HG03175 (cell line): ENCODE results near the gene BCKDHA.
"Not testable (repeated sequence)": the region's sequence is repeated elsewhere in the genome, so short reads cannot be mapped to it uniquely, and the experiment has no call there.

ENCODE experiments used
- ATAC-seq: cut with Tn5 transposase; IDR thresholded peaks from one replicate; pipeline ENCODE4 v1.9.1; 2021; ENCODE audit warnings: mild to moderate bottlenecking, moderate library complexity; ENCODE audit not compliant: unreplicated experiment

Gene BCKDHA

GRCh38 chr19:41402010-41402409, 4.4 kb downstream of the BCKDHA start:
- ATAC-seq = no peak

DNA sequence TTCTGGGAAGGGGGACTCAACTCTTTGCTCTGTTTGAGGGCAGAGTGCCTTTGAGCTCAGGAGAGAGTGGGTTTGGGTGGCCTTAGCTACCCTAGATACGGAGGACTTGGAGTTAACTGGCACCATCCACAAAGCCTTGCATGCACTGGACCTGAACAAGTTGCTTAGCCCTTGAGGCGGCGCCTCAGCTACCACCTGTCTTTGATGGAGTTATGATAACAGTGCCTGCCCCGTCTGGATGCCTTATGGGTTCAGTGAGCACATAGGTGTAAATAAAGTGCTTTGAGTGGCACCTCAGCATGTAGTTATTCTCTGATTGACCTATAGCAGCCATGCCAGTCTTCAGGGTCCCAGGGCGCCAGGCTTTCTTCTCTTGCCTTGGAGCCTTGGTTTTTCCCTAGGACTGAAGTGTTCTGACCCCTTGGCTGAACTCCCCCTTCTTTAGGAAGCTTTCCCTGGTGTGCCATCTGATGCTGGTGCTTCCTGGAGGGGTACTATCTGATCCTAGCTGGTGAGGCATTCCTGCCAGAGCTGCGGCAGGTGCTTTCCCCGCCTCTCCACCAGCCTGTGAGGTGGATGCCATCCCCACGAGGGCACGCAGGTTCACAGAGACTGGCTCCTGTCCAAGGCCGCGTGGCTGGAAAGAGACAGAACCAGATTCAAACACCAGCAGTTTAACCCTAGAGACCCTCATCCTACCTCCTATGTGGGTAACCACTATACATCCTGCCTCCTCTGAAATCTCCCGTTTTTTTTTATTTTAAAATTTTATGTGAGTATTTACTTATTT, 5.8 kb downstream of the BCKDHA start:
- ATAC-seq = no peak

DNA sequence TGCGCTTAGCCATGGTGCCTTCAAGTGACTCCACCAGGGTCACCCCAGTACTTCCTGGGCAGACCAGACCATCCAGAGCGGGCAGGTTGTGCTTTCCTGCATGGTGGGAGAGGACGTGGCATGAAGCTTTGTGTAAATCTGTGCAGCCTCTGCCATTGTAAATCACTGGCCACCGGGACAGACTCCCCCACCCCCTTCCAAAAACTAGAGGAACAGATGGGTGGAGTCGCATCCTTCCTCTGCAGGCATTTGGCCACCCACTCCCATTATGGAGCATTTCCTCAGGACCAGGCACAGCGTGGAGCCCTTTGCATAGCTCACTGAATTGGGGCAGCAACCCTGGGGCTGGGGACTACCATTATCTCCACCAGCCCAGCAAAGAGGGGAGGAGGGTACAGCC, 8.2 kb downstream of the BCKDHA start:
- ATAC-seq = no peak

DNA sequence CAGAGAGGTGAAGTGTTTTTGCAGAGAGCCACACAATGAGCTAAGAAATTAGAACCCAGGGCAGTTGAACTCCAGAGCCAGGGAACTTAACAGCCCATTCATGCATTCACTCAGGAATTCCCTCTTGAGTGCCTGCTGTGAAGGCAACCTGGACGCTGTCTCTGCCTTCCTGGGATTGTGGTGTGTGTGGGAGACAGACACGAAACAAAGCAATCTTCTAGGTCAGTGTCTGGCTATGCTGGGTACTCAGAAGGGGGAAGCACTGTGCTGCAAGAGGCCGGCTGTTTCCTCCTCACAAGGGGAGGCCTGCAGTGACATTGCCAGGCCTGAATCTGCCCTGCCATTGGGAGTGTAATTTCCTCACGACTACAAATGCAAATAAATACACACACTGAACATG, 9.7 kb downstream of the BCKDHA start:
- no peak for ATAC-seq

GRCh38 chr19:41408256-41408655, 10.6 kb downstream of the BCKDHA start:
- ATAC-seq = no peak

GRCh38 chr19:41408846-41409245, 11.2 kb downstream of the BCKDHA start:
- ATAC-seq = not testable (repeated sequence)

GRCh38 chr19:41409288-41409687, 11.7 kb downstream of the BCKDHA start:
- no peak for ATAC-seq

- ATAC-seq = no peak
These were observed 12.9 kb downstream of the BCKDHA start for GRCh38 chr19:41410336-41411054.

DNA sequence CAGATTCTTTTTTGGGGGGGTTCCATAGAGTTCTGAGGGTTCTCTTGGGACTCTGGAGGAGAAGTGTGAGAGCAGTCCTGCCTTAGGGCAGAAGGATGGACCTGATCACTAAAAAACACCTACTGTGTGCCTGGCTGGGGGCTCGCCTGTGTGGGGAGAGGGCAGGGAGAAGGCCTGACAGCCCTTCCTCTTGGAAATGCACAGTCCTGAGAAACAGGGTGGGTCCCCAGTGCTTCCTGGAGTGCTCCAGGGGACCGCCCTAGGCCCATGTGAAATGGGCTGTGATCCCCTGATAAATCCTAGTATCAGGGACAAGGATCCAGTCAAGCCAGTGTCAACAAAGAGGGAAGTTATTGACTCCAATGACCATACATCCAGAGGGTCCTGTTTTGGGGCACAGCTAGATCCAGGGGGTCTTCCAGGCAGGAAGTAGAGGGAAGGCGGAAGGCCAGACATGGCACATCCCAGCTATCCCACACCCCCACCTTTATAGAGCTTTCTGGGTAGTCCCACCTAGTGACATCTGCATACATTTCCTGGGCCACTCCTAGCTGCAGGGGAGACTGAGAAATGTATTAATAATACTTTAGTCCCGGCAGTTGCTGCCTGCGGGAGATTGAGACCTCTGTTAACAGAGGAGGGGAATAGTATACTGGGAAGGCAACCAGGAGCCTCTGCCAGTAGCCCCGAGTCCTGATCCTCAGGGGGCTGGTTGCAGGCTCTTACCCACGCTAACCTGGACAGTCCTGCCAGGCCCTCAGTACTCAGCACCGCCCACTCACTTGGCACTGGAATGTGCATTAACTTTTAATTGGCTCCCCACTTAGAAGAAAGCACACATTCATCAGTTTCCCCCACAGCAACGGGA, 13.7 kb downstream of the BCKDHA start:
- ATAC-seq = no peak

DNA sequence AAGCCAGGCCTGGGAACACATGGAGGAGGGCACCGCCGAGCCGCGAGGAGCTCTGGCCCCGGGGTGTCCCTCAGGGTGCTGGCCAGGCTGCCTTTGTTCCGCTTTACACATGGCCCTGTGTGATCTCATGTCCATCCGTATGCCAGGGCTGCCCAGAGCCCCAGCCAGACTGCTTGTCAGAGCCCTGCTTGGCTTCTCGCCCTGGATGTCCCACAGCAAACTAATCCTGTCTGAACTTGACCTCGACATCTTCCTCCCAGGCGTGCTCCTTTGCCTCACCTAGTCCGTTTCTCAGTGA, 14.3 kb downstream of the BCKDHA start:
- ATAC-seq = no peak

DNA sequence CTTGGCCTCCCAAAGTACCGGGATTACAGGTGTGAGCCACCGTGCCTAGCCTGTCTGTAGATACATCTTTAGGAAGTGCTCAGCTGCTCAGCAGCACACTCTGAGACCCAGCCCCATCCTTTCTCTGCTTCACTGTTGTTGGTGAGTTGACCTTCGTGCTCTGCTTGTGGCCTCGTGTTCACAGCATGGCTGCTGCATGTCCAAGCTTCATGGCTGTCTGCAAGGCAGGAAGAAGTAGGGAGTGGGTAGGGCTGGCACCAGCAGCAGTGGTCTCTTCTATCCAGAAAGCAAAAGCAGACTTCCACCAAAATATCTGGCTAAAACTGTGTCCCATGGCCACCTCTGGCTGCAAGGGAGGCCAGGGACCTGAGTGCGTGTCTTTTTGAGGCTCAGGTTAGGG, 15.3 kb downstream of the BCKDHA start:
- ATAC-seq = no peak

DNA sequence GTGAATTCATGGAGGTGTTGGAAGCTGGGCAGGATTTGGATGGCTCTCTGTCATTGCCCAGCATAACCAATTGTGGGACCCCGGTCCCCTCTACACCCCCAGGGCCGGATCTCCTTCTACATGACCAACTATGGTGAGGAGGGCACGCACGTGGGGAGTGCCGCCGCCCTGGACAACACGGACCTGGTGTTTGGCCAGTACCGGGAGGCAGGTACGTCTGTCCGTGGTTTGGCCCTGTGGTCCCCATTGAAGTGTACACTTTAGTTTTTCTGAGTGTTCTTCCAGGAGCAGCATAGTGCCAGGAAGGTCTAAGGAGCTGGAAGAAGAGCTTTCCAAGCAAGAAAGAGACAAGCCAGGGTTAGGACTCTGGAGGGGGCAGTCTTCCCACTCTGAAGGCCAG, 16.3 kb downstream of the BCKDHA start:
- no peak for ATAC-seq

GRCh38 chr19:41414461-41414860, 16.8 kb downstream of the BCKDHA start:
- no peak for ATAC-seq

GRCh38 chr19:41415154-41415571, 17.5 kb downstream of the BCKDHA start:
- ATAC-seq = no peak

DNA sequence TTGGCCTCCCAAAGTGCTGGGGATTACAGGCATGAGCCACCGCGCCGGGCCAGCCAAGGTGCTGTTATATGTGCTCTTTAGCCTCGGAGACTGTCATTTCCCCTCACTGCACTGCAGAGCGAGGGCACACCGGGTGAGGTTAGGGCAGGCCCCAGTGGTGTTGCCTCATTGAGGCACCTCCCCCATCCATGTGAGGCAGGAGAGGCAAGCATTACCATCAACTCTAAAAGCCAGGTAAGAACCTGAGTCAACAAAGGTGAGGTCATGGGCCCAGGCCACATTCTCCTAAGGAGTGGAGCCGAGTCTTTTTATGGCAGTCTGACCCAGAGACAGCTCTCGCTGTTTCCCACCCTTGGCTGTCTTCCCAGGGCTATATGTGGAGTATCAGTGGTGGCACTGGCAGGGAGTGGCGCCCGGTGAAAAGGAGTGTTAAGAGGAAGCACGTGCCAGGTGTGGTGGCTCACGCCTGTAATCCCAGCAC, 18.6 kb downstream of the BCKDHA start:
- ATAC-seq = no peak

- ATAC-seq = no peak
These were observed 22.7 kb downstream of the BCKDHA start for GRCh38 chr19:41420101-41420880.

- ATAC-seq = no peak
These were observed 23.7 kb downstream of the BCKDHA start for GRCh38 chr19:41421314-41421713.

DNA sequence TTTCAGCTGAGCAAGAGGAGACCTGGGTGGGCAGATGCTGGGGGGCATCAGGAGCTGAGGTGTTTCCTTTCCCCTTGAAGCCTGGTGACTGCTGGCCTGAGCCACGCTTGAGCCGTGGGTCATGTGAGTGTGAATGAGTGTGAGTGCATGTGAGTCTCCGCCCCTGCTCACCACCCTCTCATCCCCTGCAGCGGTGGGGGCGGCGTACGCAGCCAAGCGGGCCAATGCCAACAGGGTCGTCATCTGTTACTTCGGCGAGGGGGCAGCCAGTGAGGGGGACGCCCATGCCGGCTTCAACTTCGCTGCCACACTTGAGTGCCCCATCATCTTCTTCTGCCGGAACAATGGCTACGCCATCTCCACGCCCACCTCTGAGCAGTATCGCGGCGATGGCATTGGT, 24.4 kb downstream of the BCKDHA start:
- no peak for ATAC-seq

DNA sequence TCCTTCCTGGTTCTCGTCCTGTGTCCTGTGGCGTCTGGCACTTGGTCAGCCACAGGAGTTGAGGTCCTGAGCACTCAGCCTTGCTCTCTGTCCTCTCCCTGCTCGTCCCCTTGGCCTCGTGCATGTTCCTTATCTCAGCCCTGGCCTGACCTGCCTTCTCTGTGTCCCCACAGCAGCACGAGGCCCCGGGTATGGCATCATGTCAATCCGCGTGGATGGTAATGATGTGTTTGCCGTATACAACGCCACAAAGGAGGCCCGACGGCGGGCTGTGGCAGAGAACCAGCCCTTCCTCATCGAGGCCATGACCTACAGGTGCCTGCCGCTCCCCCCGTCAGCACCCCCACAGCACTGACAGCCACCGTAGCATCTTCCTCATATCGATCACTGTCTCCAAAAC, 24.8 kb downstream of the BCKDHA start:
- ATAC-seq = no peak

DNA sequence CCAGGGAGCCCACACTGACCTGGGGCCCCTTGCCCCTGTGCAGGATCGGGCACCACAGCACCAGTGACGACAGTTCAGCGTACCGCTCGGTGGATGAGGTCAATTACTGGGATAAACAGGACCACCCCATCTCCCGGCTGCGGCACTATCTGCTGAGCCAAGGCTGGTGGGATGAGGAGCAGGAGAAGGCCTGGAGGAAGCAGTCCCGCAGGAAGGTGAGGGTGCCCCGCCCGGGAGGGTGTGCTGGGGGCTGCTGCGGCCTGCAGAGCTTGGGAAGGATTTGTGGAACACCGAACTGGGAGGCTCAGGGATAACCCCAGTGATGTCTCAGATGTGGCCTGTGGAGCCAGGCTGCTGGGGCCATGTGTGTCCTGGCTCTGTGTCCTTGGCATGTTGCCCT, 25.3 kb downstream of the BCKDHA start:
- no peak for ATAC-seq
